ENCODE data around the gene APBA1.

Gene APBA1

DNA sequence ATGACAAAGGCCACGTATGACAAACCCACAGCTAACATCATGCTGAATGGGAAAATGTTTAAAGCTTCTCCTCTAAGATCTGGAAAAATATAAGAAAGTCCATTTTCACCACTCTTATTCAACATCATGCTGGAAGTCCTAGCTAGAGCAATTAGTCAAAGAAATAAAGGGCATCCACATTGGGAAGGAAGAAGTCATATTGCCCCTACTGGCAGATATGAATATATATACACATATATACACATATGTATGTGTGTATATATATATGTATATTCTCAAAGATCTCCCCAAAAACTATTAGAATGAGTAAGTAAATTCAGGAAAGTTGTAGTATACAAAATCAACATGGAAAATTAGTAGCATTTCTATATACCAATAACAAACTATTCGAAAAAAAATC, 17.1 kb downstream of the APBA1 start:
- DNase-seq: no peak

DNA sequence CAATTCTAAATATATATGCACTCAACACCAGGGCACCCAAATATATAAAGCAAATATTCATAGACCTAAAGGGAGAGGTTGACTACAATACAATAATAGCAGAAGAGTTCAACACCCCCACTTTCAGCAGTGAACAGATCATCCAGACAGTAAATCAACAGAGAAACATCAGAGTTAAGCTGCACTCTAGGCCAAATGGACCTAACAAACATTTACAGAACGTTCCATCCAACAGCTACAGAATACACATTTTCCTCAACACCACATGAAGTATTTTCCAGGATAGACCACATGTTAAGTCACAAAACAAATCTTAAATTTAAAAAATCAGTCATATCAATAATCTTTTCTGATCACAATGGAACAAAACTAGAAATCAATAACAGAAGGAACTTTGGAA, 18.9 kb downstream of the APBA1 start:
- DNase-seq: no peak

DNA sequence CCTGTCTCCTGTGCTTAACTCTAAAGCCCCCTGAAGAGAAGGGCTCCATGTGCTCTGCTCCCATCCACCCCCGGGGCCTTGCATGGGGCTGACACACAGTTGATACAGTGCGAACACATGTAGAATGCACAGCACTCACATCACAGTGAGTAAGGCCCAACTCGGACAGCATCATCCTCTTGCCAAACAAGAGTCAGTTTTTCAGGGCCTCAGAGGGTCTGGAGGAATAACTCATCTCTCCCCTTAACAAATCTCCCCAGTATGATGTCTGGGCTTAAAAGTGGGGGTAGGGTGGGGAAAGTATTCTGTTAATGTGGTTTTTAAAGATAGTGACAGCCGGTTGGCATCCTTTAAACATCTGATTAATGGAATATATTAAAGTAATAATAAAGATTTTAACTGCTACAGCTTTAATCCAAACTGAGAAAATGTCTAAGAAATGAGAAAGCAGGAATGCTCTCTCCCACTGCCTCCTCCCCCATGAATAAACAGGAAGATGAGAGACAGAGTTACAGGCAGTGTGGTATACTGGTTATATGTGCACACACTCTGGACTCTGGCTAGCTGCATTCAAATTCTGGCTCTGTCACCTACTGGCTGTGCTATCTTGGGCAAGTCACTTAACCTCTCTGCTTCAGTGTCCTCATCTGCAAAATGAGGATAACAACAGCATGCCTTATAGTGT, 22.5 kb downstream of the APBA1 start:
- DNase-seq: no peak

DNA sequence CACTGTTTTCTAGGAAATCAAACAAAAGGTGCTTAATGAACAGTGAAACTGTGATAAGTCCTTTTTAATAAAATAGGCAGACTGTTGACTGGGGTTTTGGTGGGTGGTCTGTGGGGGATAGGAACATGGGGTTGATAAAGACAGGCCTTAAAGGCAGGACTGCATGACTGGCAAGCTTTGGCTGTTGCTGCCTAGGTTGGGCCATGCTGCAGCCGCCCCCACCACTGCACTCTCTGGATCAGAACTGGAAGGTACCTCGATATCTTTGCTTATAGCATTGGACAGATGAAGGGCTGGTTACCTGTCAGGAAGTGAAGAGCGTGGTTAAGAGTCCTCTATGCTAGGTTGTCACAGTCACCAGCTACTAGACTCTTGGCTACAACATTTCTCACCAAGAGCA, 24.4 kb downstream of the APBA1 start:
- no peak for DNase-seq

DNA sequence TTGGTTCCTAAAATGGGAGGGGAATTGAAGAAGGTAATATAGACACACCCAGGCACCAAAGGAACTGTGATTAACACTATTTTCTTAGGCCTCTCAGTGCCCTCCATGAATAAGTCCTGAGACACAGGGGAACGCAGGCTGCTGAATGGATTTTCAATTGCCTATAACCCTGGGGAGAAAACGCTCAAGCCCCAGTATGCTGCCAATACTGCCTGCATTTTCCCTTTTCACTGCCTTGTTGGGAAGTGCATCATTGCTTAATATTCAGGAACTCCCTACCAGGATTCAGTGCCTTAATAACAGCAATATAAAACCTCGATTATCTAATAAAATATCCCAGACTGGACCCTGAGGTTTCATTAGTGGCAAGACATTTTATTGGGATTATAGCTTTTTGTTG, 25.4 kb downstream of the APBA1 start:
- DNase-seq: no peak

DNA sequence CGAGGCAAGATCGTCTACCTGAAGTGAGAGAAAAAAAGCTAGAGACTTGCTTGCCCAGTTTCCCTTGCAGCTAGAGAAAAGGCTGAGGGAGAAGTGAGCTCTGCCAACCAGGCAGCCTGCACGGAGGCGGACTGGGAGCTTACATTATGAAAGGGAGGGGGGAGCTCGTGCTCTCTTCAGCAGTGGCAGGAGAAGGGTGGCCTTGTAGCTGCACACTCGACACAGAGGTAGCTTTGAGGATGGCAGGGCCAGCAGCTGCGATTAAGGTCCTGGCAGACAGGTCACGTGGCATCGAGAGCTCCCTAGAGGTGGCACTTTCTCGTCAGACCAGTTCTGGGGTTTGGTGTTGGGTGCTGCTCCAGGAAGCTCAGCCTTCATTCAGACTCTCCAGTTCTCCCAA, 26.7 kb downstream of the APBA1 start:
- DNase-seq: no peak

DNA sequence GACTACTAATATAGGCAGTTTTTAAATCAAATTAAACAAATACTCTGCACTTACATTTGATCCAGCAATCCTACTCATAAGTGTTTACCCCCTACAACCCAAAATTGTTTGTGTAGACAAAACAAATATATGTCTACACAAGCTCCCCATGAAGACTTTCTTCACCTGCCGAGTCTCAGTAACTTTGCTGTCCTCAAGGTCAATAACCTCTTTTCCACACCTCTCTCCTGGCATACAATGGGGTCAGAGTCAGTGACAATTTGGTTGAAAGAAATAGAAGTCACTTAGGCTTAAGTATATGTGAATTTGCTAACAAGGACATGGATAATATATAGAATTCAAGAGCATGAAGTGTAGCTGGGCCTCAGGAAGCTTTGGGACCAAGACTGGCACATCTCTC, 29.1 kb downstream of the APBA1 start:
- no peak for DNase-seq

DNA sequence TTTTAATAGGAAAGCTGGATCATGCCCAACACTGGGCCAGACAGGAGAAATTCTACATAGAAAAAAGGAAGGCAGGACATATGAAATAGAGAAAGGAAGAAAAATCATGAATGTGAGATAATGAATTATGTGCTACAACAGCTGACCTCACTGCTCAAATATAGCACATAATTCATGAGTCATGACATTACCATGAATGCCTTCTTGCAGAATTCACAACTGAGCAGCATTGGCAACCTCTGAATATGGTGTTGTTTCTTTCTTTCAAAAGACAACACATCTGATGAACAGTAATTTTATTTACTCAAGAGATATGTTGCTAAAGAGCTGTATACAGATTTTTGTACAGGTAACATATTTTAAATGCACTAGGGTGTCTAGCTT, 34.4 kb downstream of the APBA1 start:
- DNase-seq: no peak

DNA sequence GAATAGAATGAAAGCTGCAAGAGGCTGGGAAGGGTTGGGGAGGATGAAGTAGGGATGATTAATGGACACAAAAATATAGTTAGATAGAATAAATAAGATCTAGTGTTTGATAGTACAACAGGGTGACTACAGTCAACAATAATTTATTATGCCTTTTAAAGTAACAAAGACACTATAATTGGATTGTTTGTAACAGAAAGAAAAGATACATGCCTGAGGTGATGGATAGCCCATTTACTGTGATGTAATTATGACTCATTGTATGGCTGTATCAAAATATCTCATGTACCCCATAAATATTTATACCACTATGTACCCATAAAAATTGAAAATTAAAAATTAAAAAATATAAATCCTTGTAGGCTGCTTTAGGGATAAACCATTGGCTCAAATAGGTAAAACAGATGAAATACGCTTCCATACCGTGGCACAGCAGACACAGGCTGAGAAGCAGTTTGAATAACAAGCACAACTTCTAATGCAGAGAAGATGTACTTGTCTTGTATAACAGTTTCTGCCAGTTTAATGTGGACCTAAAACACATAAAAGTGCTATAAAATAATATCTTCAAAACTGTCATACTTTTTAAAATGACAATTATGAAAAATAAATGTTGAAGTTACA, 34.9 kb downstream of the APBA1 start:
- DNase-seq: no peak

DNA sequence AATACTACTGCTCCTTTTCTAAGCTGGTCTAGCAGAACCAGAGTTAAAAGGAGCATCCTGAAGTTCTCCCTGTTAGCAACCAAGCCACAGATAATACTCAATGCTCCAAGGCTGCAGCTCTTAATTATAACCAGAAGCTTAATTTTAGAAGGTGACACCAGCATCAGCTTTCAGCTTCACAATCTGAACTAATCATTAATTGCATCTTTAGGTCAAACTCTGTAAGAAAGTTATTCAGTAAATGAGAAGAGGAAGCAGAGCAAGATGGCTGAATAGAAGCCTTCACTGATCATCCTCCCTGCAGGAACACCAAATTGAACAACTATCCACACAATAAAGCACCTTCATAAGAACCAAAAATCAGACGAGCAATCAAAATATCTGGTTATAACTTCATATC, 38.5 kb downstream of the APBA1 start:
- no peak for DNase-seq

DNA sequence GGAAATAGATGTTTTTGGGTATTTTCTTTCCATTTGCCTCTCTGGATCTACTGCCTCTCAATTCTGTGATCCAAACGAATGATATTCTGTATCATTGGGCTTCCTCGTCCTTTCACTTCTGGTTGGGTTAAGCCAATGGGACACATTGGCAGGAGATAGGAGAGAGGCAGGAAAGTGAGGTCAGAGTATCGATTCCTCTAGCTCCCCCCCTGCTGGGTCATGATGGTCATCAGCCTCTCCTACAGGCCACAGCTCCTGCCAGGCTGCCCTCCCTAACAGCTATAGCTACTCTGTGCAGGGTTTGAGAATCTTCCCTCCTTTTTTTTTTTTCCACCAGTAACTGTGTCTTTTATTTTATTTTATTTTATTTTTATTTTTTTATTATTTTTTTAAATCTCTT, 39.4 kb downstream of the APBA1 start:
- DNase-seq: no peak

DNA sequence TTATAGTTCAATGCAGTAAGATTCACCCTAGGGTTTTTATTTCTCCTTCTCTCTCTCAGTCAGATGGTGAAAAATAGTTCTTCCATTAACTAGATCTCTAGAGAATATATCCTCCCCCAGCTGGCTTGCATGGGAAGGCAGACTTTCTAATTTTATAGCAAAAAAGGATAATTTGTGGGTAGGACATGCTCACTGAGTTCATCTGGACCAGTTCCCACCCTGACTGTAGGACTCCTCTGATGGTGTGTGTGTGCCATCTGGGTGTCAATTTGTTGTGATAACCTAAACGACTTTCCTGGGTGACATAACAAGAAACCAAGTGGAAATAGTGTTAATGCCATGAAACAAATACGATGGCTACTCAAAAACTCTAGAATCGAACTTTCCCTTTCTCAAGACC, 44.9 kb downstream of the APBA1 start:
- no peak for DNase-seq

DNA sequence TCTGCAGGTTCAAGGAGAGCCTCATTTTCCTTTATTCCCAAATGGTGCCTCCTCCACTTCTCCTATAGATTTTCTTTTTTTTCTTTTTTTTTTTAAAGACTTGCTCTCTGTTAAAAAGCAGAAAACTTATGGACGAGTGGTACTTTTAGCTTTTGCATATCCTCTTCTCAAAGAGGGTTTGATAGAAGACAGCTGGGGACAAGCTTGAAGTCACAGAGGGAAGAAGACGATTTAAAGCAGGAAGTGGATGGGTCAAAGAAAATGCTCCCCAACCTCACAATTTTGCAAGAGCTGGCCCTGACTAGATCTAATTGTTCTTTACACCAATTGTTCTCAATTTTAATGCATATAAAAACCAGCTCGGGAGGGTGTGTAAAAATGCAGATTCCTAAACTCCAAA, 48.9 kb downstream of the APBA1 start:
- DNase-seq: no peak

DNA sequence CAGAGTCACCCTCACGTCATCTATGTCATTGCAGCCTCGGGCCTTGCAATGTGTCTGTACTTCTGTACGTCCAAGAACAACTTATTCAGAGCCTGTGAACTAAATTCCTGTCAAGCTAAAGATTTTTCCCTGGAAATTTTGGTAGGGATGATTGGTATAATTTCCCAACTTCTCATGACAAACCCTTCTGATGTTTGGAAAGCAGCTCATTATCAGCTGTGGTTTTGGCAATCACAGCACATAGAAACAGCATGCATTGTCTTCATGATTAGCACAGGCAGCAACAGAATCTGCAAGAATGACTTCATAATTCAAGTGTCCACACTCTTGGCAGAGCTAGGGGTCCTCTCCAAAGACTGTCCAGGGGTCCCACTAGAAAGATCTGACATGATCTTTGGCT, 49.5 kb downstream of the APBA1 start:
- no peak for DNase-seq

DNA sequence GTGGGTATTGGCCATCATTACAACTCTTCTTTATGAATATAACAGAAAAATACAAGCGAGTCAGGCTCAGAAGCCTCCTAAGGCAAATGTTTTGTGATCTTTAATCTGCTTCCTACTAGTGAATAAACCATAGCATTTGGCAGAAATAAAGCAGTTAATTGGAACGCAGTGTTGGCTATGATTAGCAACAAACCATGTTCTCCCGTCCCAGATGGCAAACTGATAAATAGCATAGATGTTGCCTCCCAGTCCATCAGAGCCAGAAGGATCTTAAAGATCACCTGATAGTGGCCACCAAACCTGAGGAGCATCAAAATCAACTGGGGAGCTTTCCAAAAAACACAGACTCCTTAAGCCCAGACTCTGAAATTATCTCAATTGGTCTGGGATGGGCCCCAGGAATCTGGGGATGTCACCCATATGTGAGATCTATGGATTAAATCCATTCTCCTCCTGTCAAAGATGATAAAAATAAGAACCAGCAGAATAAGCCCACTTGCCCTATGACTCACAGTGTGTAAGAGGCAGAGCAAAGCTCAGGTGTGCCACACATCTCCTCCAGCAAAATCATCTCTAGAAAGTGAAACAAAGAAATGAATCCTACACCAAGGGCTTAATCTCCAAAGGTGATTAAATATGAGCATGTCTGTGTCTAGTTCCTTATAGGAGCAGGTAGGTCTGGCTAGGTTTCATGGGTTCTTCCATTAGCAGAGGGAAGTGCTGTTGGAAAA, 50.3 kb downstream of the APBA1 start:
- no peak for DNase-seq

DNA sequence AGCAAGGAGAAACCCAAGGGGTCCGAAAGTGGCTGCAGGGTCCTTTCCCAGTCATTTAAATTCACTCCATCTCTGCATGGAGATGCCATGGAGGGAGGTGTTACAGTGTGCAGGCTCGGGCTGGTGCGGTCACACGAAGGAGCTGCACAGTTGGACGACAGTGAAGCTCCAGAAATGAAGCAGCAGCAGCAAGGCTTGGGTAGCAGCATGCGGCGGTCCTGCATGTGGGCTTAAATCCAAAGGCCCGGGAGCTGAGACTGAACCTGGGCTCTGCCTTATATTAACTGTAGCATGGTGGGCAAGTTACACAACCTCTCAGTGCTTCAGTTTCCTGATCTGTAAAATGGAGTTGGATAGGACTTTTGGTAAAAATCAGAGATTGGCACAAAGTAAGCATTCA, 51.4 kb downstream of the APBA1 start:
- DNase-seq: no peak

DNA sequence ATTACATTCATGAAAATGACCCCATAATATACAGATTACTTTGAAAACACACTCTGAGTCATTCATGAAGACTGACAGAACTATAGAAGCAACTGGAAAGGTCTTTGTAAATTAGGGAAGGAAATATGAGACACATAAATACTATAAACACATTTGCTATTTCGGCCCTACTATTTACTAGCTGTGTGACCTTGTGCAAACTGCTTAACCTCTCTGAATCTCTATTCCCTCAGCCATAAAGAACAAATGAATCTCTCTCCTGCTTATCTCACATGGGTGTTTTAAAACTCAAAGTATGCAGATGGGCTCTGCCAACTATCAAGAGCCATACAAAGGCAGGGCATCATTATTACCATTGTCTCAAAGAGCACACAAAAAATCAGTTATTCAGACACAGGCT, 52.9 kb downstream of the APBA1 start:
- no peak for DNase-seq

DNA sequence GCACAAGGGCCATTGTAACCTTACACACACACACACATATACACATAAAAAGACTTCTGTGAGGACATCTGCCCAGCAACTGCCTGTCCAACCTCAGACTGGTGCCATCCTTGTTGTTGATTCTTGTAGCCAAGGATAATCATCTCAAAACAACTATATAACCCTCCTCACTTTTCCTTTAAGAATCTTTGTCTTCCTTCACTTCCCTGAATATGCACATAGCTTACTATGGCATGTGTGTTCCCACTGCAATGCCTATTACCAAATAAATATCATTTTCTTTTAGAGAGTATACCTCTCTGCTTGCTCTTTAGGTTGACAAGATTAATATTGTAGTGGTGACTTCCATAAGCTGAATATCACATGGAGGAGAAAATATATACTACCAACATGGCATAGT, 55.2 kb downstream of the APBA1 start:
- no peak for DNase-seq

DNA sequence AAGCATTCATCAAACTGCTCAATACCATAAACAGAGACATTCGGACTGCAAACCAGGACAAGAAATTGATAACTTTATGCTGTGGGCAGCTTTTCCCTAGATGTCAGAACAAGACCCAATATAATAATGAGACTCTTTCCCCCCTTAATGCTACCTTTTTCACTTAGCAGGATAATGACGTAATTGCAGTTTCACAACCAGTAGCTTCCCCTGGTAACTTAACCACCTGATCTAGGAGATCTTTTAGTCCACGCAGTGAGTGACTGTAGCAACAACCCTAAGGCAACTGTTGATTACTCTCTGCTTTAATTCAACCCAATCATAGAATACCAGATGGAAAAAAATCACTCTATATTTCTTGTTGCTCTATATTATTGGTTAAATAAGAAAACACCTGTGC, 56.3 kb downstream of the APBA1 start:
- DNase-seq: no peak

DNA sequence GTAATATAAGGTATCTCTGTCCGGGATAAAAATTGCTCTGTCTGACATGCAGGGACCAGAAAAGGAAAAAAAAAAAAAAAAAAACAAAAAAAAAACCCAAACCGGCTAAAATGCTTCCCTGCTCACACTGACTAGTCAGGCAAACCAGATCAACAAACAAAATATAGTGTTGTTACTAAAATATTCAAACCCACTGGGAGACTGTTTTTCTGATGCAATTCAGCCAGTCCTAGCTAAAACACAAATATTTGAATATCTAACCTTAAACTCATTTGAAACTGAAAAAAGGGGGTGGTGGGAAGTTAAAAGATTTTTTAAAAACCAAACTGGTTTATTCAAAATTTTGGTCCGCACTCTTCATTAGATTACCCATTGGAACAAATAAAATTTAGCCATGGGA, 61.0 kb downstream of the APBA1 start:
- DNase-seq: no peak

DNA sequence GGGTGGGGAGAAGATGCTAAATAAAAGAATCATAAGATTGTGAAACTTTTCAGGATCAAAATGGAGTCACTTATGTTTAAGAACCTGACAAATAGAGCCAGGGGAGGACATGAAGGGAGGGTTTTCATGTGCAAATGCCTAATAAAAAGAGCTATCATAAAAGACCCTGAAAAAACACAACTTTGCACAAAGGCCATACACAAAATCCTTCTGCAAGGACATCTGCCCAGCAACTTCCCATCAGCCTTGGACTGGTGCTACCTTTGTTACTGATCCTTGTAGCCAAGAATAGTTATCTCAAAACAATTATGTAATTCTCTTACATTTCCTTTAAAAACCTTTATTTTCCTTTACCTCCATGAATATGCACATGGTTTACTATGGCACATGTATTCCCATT, 63.0 kb downstream of the APBA1 start:
- DNase-seq: no peak

DNA sequence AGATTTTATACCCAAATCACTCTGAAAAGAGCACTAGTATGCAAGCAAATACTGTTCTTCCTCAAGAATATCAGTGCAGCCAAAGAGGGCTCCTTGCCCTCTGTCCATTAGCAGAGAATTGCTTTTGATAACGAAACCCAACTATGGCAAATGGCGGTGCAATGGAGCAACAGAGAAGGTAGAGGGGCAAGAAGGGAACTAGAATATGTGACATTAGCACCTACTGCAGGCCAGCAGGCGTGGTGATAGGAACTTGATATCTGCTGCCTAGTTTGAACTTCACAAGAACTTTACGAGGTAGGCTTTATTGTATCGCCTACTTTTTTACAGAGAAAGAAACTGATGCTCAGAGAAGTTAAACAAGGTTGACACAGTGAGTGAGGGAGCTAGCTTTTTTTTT, 66.1 kb downstream of the APBA1 start:
- no peak for DNase-seq

DNA sequence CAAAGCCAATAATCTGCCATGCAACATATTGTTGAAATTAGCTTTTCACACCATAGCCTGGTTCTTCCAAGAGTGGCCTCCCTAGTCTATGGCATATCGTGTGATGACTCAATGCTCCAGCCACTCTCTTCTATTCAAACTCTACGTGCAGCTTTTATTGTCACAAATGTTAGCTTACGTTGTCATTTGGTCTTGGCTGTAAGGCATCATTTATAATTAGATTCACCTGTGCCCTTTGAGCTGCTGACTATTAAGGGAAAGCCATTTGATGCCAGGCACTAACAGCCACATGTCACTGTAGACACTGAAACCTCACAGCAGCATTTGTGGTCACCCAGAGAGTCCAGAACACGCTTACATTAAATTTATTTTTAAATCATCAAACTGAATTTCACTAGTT, 66.8 kb downstream of the APBA1 start:
- DNase-seq: no peak

DNA sequence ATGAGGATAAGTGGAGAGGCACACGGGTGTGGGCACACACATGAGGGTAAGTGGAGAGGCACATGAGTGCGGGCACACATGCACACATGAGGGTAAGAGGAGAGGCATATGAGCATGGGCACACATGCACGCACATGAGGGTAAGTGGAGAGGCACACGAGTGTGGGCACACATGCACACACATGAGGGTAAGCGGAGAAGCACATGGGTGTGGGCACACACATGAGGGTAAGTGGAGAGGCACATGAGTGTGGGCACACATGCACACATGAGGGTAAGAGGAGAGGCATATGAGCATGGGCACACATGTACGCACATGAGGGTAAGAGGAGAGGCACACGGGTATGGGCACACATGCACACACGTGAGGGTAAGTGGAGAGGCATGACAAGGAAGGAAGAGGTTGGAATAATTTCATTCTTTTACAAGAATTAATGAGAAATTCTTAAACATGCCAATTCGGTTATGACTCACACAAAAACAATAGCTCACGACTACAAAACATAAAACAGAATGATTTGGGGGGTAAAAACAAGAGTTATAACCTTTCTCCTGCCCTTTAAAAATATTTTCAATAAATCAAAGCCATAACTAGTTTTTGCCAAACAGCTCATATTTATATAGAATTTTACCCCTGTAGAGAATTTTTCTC, 67.5 kb downstream of the APBA1 start:
- no peak for DNase-seq

Measured in activated T-cell treated with anti-CD3 and anti-CD28 coated beads for 4 hours (primary cell).